GM10847 (cell line): ENCODE measurements around the gene TMEM131.

ENCODE experiments used
- POLR2A ChIP-seq: IDR thresholded peaks from 2 replicates; pipeline ENCODE4 v1.6.1; 2011; ENCODE audit not compliant: insufficient read length; ENCODE audit errors: extremely low read depth

The TMEM131 gene

DNA sequence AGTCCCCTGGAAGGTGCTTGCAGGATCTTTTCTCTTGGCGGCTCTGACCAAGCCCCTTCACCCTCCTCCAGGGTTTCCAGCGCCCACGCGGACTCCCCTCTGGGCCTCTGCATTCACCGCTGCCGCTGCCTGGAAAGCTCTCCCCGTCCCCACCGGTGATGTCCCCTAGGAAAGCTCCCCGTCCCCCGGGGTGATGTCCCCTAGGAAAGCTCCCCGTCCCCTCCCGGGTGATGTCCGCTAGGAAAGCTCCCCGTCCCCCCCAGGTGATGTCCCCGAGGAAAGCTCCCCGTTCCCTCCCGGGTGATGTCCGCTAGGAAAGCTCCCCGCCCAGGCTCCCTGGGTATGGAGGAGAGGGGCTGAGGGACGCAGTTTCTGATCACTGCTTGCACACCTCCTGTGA is 254.5 kb downstream of the TMEM131 start:
- no peak for TF ChIP-seq POLR2A

DNA sequence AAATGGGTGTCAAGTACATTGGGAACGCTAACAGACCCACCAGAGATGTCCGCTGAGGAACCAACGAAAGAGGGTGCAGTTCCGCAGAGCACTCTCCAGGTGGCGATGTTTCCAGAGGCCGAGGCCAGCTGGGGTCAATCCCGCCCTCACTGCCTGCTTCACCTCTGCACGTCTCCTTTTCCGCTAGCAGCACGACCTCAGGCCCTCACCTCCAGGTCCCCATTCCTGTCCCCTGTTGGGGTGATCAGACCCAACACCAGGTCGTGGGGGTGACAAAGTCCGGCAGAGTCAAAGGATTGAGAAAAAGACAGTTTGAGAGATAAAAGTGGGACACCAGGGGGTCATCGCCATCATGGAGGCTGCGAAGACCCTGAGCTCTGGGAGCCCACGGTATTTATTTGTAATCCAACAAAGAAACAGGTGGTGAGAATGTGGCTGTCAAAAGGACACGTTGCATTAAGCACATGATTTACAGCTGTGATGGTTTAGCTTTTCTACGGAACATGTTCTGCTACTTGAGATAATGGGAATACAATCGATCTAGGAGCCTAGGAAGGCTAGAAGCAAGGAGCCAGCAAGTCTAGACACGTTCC is 255.1 kb downstream of the TMEM131 start:
- no peak for TF ChIP-seq POLR2A

DNA sequence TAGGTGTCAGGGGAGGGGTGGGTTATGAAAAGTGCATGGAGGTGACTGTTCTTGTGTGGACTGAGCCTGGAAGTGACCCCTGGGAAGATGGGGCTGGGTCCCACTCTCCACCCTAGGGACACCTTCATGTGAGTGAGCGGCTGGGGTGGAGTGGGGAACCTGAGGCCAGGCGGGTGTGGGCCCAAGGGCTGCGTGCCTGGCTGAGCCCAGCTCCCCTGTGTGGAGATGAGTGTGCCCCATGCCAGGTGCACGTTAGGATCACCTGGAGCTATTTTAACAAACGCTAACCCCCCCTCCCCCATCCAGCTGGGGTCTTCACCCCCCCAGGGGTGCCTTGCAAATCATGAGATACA is 255.9 kb downstream of the TMEM131 start:
- no peak for TF ChIP-seq POLR2A

DNA sequence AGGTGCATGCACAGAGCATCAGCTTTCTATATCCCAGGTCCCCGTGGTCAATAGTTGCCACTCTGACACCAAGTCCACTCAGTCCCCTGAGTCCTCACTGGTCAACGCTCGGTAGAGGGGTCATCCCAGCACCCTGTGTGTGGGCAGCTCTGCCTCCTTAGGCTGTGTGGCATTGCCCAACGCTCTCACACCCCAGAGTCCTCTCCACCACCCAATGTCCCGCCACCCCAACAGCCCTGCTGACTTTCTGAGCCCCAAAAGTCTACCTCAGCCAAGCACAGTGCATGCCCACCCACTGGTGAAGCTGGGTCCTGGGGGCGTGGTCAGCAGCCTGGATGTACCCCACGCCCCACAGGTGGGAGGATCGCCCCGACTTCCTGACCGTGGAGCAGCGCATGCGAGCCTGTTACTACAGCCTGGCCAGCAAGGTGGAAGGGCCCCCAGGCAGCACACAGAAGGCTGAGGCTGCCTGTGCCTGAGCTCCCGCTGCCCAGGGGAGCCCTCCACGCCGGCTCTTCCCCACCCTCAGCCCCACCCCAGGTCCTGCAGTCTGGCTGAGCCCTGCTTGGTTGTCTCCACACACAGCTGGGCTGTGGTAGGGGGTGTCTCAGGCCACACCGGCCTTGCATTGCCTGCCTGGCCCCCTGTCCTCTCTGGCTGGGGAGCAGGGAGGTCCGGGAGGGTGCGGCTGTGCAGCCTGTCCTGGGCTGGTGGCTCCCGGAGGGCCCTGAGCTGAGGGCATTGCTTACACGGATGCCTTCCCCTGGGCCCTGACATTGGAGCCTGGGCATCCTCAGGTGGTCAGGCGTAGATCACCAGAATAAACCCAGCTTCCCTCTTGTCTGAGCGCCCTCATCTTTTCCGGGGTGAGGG is 256.5 kb downstream of the TMEM131 start:
- TF ChIP-seq POLR2A: no peak

DNA sequence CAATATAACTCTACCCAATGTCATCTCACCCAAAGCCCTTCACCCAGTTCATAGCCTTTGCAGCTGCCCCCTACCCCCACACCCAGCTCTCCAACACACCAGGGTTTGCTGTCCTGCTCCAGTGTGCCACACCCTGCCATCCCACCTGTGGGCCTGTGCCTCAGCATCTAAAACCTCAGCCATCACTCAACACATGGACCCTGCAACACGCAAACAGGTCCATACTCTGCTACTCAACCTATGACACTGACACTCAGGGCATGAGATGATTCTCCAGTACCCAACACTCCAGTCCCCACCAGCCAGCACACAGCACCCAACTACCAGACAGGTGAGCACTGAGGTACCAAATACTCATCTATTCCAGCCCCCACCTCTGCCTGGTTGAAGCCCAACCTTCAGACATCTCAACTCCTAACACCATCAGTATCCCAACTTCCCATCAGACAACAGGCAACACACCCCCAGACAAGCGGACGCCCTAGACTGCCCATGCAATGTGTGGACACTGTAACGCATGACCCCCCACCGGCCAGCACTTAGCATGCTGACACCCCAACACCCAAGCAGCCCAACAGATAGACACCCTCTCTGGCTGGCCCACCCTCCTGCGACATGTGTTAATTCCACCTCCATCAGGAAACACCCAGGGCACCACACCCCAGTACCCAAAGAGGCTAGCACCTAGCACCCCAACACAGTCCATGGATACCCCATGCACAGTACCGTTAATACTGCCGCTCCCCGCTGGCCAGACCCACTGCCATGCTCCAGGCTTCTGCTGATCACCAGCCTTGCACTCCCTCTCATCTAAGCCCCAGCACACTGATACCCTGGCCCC is 257.3 kb downstream of the TMEM131 start:
- no peak for TF ChIP-seq POLR2A

DNA sequence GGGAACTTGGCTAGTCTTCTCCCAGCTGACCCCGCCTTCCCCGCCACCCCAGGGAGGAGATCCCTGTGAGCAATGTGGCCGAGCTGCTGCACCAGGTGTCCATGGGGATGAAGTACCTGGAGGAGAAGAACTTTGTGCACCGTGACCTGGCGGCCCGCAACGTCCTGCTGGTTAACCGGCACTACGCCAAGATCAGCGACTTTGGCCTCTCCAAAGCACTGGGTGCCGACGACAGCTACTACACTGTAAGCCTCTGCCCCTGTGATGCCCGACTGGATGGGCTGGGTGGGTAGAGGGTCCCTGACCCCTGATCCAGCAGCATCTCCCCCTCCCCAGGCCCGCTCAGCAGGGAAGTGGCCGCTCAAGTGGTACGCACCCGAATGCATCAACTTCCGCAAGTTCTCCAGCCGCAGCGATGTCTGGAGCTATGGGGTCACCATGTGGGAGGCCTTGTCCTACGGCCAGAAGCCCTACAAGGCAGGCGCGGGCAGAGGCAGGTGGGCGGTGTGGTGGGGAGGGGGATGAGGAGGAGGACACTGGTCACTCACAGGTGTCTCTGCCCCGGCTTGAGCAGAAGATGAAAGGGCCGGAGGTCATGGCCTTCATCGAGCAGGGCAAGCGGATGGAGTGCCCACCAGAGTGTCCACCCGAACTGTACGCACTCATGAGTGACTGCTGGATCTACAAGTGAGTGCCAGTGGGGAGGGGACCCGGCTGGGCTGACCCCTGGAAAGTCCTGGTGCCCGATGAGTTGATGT is 258.1 kb downstream of the TMEM131 start:
- TF ChIP-seq POLR2A: no peak

DNA sequence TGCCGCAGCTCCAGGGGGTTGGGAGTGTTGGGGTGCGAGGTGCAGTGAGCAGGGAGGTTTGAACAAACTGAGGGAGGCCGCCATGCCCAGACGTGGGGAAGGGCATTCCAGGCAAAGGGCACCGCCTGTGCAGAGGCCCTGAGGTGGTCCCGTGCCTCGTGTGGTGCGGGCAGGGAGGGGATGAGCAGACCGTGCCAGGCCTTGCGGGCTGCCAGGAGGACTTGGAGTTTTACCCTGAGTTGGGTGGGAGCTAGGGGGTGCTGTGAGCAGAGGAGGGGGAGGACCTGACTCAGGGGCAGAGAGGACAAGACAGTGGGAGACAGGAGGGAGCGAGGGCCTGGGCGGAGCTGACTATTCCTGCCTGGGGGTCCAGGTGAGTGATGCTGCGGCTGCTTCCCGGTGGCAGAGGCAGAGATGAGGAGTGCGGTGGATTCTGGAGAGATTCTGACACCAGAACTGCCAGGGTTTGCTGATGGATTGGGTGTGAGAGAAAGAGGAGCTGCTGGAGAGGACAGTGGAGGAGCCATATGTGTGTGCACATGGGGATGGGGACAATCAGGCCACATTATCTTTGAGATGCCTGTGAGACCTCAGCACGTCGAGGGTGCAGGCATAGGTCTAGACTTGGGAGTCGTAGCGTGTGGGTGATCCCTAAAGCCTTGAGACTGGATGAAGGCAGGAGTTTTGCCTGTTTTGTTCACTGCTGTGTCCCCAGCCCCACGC is 259.0 kb downstream of the TMEM131 start:
- TF ChIP-seq POLR2A: no peak

DNA sequence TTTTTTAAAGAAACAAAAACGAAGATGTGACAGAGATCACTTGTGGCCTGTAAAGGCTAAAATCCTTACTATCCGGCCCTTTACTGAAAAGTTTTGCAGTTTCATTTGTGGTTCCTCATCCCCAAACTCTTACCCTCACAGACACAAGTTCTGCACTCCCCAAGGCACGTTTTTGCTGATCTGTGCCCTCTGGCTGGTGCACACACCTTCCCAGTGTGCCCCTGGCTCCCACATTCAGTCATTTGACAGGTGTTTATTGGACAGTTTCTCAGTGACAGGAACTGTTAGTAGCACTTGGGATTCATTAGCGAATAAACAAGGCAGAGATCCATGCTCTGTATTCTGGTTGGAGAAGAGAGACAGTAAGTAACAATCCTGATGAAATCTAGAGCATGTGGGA is 259.6 kb downstream of the TMEM131 start:
- TF ChIP-seq POLR2A: no peak

DNA sequence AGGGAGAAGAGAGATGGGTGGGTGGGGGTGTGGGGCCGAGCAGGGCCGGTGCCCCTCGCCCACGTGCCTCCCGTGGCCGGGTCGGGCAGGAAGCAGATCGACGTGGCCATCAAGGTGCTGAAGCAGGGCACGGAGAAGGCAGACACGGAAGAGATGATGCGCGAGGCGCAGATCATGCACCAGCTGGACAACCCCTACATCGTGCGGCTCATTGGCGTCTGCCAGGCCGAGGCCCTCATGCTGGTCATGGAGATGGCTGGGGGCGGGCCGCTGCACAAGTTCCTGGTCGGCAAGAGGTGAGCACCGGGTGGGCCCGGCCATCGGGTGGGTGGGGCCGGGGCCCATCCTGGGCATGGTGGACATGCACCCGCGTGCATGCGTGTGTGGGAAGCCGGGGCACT is 260.6 kb downstream of the TMEM131 start:
- no peak for TF ChIP-seq POLR2A

DNA sequence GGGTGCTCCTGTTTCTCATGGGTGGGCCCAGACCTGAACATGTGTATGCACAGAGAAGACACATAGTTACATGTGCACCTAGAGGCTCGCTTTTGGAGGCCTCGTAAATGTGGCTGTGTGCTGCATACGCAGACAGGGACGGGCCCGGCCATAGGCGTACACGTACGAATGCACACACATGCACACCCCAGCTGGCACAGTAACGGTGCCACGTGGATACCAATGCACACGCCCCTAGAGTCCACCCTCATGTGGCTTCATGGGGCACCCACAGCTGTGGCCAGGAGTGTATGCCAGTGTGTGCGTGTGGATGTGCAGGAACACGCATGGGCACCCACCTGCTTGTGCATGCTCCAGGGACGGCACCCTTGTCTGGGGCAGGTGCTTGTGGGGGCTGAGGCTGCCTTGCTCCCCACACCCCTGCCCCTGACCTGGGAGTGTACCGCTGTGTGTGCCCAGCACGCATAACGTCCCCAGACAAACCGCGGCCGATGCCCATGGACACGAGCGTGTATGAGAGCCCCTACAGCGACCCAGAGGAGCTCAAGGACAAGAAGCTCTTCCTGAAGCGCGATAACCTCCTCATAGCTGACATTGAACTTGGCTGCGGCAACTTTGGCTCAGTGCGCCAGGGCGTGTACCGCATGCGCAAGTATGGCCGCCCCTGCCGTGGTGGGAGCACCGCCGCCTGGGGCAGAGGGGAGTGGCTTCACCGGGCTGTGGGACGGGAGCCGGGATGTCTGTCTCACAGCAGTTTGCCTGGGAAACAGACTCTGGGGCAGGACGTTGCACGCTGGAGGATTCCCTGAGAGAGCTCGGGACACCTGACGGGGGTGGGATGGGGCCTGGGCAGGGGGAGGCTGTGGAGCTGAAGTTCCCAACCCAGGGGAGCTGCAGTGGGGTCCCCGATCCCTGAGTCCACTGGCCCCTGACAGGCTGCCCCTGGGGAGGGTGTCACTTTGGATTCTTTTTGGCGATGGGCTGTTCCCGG is 261.4 kb downstream of the TMEM131 start:
- TF ChIP-seq POLR2A: no peak

DNA sequence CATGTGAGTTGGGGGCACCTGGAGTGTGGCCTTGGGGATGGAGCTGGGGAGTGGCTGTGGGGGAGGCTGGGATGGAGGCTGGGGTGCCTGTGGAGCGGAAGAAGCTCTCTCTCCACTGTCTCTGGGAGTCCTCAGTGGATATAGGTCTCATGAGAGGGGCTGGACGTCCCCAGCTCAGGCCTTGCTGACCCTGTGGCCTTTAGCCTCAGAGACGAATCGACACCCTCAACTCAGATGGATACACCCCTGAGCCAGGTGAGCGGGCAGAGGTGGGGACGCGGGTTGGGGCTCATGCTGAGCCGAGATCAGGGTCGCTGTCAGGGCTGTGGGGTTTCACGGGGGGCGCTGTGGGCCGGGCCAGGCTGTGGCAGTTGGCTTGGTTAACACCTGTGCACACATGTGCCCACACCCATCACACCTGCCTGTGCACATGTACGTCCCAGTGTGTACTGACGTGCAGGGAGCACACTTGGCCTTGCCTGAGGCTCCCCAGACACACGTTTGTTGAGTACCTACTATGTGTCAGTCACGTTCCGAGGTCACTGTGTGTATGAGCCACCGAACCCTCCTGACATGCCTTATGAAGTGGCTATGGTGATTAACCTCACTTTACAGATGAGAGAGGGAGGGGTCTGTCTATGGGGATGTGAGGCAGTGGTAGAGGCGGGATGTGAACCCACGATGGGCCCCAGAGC is 262.3 kb downstream of the TMEM131 start:
- TF ChIP-seq POLR2A: no peak

DNA sequence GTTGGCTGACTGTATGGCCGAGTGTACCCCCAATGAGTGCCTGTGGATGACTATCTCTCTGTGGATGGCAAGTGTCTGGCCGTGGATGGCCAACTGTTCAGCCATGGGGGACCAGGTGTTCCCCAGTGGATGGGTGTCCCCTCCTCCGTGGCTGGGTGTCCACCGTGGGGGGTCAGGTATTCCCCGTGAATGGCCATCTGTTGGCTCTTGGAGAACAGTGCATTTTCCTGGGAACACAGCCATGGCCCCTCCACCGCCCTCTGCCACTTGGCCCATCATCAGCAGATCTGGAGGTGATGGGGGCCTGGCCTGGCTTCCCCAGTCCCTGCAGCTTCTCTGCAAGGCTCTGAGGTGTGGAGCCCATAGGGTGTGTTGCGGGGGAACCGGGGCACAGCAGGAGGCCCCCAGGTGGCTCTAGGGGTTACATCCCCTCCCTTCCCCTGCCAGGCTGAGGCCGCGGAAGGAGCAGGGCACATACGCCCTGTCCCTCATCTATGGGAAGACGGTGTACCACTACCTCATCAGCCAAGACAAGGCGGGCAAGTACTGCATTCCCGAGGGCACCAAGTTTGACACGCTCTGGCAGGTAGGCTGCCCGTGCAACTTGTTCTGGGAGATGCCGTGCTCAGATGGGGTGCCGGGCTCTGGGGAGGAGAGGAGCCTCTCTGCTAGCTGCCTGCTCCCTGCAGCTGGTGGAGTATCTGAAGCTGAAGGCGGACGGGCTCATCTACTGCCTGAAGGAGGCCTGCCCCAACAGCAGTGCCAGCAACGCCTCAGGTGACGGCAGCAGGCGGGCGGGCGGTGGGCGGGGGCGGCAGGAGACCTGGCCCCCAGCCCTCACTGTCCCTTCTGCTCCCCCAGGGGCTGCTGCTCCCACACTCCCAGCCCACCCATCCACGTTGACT is 263.1 kb downstream of the TMEM131 start:
- TF ChIP-seq POLR2A: no peak
